Upper lobe of left lung (tissue), 4 donors: Measurements from ENCODE around the gene MAP3K2.

ENCODE experiments used
- EP300 ChIP-seq, 4 donors: sonication (generic); formaldehyde crosslinking; IDR thresholded peaks; one replicate each; pipeline ENCODE4 v1.5.1; 2017; ENCODE audit warnings: antibody characterized with exemption in 4 of 4, control low read depth in 2 of 4
- POLR2A ChIP-seq, 4 donors: fragments of 450-650 bp; IDR thresholded peaks; one replicate each; pipeline ENCODE4 v1.5.1; 2016 to 2017; ENCODE audit warnings: antibody characterized with exemption in 4 of 4, mild to moderate bottlenecking in 2 of 4
- POLR2AphosphoS5 ChIP-seq, 2 donors: sonication (generic); formaldehyde crosslinking; IDR thresholded peaks; one replicate each; pipeline ENCODE4 v1.5.1; 2017; ENCODE audit warnings: antibody characterized with exemption in 2 of 2
- TF ChIP-seq, protein P1 (sequence below), 6 experiments: fragments of 450-650 bp in 4 of 6; fragments of 200-600 bp in 2 of 6; sonication (generic) in 2 of 6; IDR thresholded peaks; one replicate each; pipeline ENCODE4 v1.5.1; 2016 to 2019; ENCODE audit warnings: antibody characterized with exemption in 6 of 6

DNA sequence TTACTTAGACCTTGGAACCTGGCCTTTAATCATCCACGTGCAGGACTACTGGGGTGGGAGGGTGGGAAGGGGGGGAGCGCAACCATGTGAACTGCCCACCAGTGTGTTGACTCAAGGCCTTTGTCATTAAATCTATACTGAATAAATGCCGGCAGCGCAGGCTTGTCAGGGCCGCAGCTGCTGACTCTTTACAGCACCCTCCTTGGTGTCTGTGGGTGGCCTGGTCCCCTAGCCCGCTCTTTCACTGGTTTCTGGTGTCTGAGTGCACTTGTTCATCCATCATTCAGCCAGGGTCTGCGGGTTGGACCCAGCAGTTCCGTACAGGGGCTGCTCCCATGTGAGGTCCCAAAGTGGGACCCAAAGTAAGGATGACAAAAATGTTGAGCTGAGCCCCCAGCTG lies 11.5 kb downstream of the MAP3K2 start:
- TF ChIP-seq, protein P1, sequence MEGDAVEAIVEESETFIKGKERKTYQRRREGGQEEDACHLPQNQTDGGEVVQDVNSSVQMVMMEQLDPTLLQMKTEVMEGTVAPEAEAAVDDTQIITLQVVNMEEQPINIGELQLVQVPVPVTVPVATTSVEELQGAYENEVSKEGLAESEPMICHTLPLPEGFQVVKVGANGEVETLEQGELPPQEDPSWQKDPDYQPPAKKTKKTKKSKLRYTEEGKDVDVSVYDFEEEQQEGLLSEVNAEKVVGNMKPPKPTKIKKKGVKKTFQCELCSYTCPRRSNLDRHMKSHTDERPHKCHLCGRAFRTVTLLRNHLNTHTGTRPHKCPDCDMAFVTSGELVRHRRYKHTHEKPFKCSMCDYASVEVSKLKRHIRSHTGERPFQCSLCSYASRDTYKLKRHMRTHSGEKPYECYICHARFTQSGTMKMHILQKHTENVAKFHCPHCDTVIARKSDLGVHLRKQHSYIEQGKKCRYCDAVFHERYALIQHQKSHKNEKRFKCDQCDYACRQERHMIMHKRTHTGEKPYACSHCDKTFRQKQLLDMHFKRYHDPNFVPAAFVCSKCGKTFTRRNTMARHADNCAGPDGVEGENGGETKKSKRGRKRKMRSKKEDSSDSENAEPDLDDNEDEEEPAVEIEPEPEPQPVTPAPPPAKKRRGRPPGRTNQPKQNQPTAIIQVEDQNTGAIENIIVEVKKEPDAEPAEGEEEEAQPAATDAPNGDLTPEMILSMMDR (IDR thresholded peaks at IDR 0.05) = no peak
- no peak for TF ChIP-seq POLR2AphosphoS5 (IDR thresholded peaks at IDR 0.05)
- TF ChIP-seq POLR2A (IDR thresholded peaks at IDR 0.05) = no peak
- no peak for TF ChIP-seq EP300 (IDR thresholded peaks at IDR 0.05)
